DMS153 treated with DMSO at 0.1 percent for 48 hours (cell line): ENCODE data around the gene SBK3.
"Not testable (repeated sequence)": the region's sequence is repeated elsewhere in the genome, so short reads cannot be mapped to it uniquely, and the experiment has no call there.

ENCODE experiments used
- DNase-seq: peaks from one replicate; lab custom pipeline; 2025; ENCODE audit not compliant: unreplicated experiment; lab: John Stamatoyannopoulos, UW

The SBK3 gene

DNA sequence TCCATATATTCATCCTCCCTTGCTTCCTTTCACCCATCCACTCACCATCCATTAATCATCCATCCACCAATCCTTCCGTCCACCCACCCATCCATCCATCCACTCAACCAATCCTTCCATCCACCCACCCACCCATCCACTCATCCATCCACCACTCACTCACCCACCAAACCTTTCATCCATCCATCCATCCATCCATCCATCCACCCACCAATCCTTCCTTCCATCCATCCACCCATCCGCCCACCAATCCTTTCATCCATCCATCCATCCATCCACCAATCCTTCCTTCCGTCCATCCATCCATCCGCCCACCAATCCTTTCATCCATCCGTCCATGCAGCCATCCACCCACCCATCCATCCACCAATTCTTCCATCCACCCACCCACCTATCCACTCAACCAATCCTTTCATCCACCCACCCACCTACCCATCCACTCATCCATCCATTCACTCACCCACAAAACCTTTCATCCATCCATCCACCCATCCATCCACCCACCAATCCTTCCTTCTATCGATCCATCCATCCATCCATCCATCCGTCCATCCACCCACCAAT lies 3.0 kb downstream of the SBK3 start:
- DNase-seq, result no peak

- no peak for DNase-seq
These were observed 4.3 kb downstream of the SBK3 start for GRCh38 chr19:55541091-55541490.

- no peak for DNase-seq
These were observed 4.7 kb downstream of the SBK3 start for GRCh38 chr19:55540619-55541018.

- no peak for DNase-seq
These were observed 6.0 kb downstream of the SBK3 start for GRCh38 chr19:55539090-55539984.

DNA sequence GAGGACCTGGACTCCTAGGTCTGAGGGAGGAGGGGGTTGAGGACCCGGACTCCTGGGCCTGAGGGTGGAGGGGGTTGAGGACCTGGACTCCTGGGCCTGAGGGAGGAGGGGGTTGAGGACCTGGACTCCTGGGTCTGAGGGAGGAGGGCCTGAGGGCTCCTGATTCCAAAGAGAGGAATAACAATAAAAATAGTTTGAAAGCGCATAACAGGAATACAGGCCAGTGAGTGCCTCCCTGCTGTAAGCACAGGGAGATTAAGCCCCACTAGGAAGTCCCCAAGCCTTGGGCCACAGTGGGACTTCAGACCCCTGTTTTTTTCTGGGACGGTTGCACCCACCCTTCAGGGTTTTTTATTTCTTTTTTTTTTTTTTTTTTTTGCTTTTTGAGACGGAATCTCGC lies 7.2 kb downstream of the SBK3 start:
- no peak for DNase-seq

GRCh38 chr19:55537741-55538111 lies 7.6 kb downstream of the SBK3 start:
- DNase-seq, result no peak

GRCh38 chr19:55536951-55537740 lies 8.2 kb downstream of the SBK3 start, which contains the start of gene SBK2:
Gene SBK2, minus strand, starts transcription at chr19:55537133. Its CDS starts 839 bp downstream, at chr19:55536294.
- no peak for DNase-seq

GRCh38 chr19:55536366-55536765 lies 9.0 kb downstream of the SBK3 start:
- no peak for DNase-seq

GRCh38 chr19:55535965-55536350 lies 9.4 kb downstream of the SBK3 start:
- no peak for DNase-seq

- DNase-seq, result no peak
These were observed 10.0 kb downstream of the SBK3 start for GRCh38 chr19:55535173-55535964.

DNA sequence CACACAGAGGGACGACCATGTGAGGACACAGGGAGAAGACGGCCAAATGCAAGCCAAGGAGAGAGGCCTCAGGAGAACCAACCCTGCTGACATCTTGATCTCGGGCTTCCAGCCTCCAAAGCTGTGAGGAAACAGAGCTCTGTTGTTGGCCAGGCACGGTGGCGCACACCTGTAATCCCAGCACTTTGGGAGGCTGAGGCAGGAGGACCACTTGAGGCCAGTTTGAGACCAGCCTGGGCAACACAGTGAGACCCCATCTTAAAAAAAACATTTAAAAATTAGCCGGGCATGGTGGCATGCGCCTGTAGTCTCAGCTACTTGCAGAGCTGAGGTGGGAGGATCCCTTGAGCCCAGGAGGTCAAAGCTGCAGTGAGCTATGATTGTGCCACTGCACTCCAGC lies 11.1 kb downstream of the SBK3 start:
- not testable (repeated sequence) for DNase-seq

DNA sequence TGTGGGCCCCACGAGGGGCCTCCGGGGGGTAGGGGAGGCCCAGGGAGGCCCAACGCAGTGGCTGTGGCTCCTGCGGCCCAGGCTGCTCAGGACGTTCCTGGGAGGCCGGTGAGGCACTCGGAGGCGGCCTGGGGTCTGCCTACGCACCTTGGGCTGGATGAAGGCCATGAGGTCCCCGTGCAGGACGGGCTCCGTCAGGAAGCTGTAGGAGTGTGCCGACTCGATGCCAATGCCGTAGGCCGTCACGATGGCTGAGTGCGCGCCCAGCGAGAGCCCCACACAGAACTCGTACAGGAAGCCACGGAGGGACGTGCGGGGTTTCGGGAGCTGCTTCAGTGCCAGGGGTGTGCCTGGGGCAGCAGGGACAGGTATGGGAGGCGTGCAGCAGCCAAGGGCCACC lies 14.3 kb downstream of the SBK3 start:
- DNase-seq, result no peak

DNA sequence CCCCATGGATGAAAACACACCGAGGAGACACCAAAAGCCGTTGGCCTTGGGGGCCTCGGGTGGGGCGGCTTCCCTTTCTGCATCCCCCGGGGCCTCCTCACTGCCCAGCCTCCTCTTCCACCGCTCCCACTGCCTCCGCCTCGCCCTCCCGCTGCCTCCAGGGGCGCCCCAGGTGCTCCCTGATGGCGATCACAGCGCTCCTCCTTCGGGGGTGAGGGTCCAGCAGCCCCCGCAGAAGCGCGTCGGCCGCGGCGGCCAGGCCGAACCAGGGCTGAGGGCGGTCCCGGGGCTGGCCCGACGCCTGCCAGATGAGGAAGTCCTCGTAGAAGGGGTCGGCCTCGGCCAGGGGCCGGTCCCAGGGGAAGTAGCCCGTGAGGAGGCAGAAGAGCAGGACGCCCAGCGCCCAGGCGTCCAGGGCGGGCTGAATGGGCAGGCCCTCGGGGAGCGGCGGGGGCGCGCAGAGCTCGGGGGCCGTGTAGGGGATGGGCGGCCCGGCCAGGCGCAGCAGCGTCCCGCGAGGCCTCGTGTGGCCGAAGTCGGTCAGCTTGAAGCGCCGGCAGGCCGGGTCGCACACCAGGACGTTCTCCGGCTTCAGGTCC lies 15.6 kb downstream of the SBK3 start:
- no peak for DNase-seq

GRCh38 chr19:55528030-55528803 lies 17.1 kb downstream of the SBK3 start:
- DNase-seq, result peak; percentile 86

GRCh38 chr19:55527197-55528029 lies 17.9 kb downstream of the SBK3 start:
- no peak for DNase-seq

DNA sequence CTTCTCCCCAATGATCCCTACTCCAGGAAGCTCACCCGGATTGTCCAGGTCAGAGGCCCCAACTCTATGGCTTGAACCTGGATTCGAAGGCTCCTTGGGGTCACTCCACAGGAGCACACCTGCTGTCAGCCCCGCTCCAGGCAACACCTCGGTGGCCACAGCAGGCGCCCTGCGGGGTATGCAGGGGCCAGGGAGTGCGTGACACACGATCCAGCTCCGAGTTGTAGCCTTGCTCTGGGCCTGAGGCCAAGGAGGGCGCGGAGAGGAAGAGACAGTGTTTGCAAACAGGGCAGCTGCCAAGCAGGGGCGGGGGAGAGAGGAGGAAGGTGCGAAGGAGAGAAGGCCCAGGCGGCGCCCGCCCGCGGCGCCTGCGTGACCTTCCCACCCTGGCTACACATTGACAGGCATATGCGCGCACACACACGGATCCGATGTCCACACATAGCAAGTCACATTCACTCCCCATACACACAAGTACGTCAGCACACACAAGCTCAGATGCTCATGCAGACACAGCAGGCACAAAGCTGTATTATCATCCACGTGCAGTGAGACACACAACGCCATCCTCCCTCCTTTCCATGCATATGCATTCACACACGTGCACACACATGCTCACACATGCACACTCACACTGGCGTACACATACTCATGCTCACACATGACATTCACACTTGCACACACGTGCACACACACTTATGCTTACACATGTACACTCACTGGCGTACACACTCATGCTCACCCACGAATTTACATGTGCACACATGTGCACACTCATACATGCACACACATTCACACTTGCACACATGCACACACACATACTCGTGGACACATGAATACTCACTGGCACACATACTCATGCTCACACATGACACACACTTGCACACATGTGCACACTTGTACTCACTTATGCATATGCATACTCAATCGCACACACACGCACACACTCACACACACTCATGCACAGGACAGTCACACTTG lies 18.8 kb downstream of the SBK3 start:
- peak; percentile 64 for DNase-seq

DNA sequence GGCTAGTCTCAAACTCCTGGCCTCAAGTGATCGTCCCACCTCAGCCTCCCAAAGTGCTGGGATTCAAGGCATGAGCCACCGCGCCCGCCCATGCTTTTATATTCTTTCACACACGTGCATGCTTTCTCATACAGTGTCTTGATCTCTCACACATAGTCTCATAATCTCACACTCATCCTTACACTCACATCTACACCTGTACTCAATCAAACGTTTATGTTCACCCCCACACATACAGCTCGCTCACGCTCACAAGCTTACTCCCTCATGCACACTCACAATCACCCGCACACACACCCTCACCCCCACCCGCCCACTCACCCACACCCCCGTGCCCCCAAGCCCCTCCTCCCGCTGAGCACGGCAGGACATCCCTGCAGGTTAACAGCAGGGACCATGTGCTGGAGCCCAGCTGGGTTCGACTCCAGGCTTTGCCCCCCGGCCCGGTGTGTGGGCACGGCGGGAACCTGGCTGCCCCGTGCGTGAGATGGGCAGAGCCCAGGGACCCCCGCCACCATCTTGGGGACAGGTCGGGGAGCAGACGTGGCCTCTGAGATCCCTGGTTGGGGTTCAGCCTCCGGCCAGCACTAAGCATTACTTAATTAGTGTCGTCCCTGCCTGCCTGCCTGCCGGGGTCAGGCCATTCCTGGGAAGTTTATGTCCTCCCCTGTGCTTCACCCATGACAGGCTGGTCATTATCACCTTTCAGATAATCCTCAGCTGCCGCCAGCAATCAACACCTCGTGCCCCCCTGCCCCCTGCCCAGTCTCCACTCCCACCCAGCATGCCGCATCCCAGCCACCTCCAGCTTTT lies 19.8 kb downstream of the SBK3 start:
- DNase-seq, result no peak
